Panc1 (cell line): ENCODE measurements around the gene HSPB2. TPM values are rescaled to one million over a fixed set of nuclear protein-coding genes. Genes with fewer than 3 reads are reported as not detected.

Source experiments
- ATAC-seq: fragments of 200-7000 bp; cut with Tn5 transposase; 2 replicates; pipeline ENCODE4 v1.9.1; 2020; ENCODE audit warnings: mild to moderate bottlenecking, moderate library complexity
- BruUV-seq: library from RNA; stranded (reverse); fragments of 400-500 nt; replicated peaks from 2 replicates; lab custom pipeline; 2021; lab: Mats Ljungman, UMichigan
- CTCF ChIA-PET: fragments of 300-600 bp; sonication (Branson Sonifier 250); formaldehyde crosslinking; loops from one replicate; lab custom pipeline; 2022; ENCODE audit warnings: antibody characterized with exemption; lab: Charles Lee
- POLR2A ChIA-PET: fragments of 300-600 bp; sonication (Branson Sonifier 250); formaldehyde crosslinking; loops from one replicate; lab custom pipeline; 2022; ENCODE audit warnings: antibody characterized with exemption; lab: Charles Lee
- DNase-seq: peaks from one replicate; pipeline ENCODE4 v3.0.0-alpha.2; 2010; ENCODE audit warnings: low read depth, low spot score
- H3K27ac ChIP-seq: 2 replicates; pipeline ENCODE4 v1.5.1; 2011; ENCODE audit warnings: mild to moderate bottlenecking, low read length, inconsistent platforms
- H3K27me3 ChIP-seq: fragments of 200-500 bp; sonication (Bioruptor generic); 2 replicates; pipeline ENCODE4 v1.6.0; 2014; ENCODE audit warnings: low read length, inconsistent platforms; ENCODE audit not compliant: control insufficient read depth, insufficient read depth
- H3K36me3 ChIP-seq: fragments of 200-500 bp; sonication (Bioruptor generic); 2 replicates; pipeline ENCODE4 v1.5.1; 2014; ENCODE audit warnings: inconsistent platforms, mild to moderate bottlenecking, low read length, moderate library complexity; ENCODE audit not compliant: control insufficient read depth, insufficient read depth
- H3K4me1 ChIP-seq: 2 replicates; pipeline ENCODE4 v1.5.1; 2011; ENCODE audit warnings: inconsistent platforms, mild to moderate bottlenecking, low read length, moderate library complexity; ENCODE audit not compliant: control insufficient read depth, insufficient read depth
- H3K4me3 ChIP-seq, 2 experiments: 2 replicates each; pipeline ENCODE4 v1.5.1; 2011 to 2012; ENCODE audit warnings: low read depth in 2 of 2, low read length in 2 of 2, mild to moderate bottlenecking in 2 of 2, inconsistent platforms in 1 of 2, moderate library complexity in 1 of 2
- H3K9me3 ChIP-seq: fragments of 200-500 bp; sonication (Bioruptor generic); 2 replicates; pipeline ENCODE4 v1.5.1; 2014; ENCODE audit warnings: low read depth, mild to moderate bottlenecking, inconsistent platforms, low read length, moderate library complexity; ENCODE audit not compliant: control insufficient read depth, insufficient read depth
- CTCF ChIP-seq: fragments of 450-650 bp; IDR thresholded peaks from 2 replicates; pipeline ENCODE4 v1.5.1; 2017; ENCODE audit warnings: mild to moderate bottlenecking
- POLR2AphosphoS5 ChIP-seq: IDR thresholded peaks from 2 replicates; pipeline ENCODE4 v1.6.1; 2012; ENCODE audit warnings: mild to moderate bottlenecking, low read depth, low read length, moderate library complexity
- REST ChIP-seq, 2 experiments: IDR thresholded peaks; 2 replicates each; pipeline ENCODE4 v1.6.1; 2011 to 2012; ENCODE audit warnings: low read depth in 2 of 2, control low read depth in 1 of 2, low read length in 1 of 2, mild to moderate bottlenecking in 1 of 2, moderate library complexity in 1 of 2; ENCODE audit not compliant: insufficient read depth in 1 of 2
- SIN3A ChIP-seq: IDR thresholded peaks from 2 replicates; pipeline ENCODE4 v1.6.1; 2012; ENCODE audit warnings: low read depth, mild to moderate bottlenecking, low read length, moderate library complexity, borderline replicate concordance; ENCODE audit not compliant: insufficient read depth
- TCF7L2 ChIP-seq: IDR thresholded peaks from 2 replicates; pipeline ENCODE4 v1.6.1; 2011; ENCODE audit warnings: mild to moderate bottlenecking, low read depth, low read length, inconsistent platforms
- in situ Hi-C: cut with HindIII; loops from 2 replicates; pipeline ENCODE4 v1.10.0; 2016; ENCODE audit warnings: low sequenced_read_pairs, low pct_unique_long_range_greater_than_20kb
- intact Hi-C: fragments of 100-400 bp; cut with micrococcal nuclease; formaldehyde crosslinking; loops from one replicate; pipeline ENCODE4 v1.10.0; 2022; ENCODE audit not compliant: unreplicated experiment
- total RNA-seq: library from RNA; stranded (reverse); gene quantifications from one replicate; pipeline ENCODE4 v1.2.1, GENCODE V29; 2021; ENCODE audit not compliant: unreplicated experiment

The HSPB2 gene
- total RNA-seq, 1 experiment from 2014 or later: not detected

GRCh38 chr11:111923951-111924350 lies 11.4 kb downstream of the HSPB2 start:
- TF ChIP-seq CTCF (no peak), SIN3A (no peak), TCF7L2 (no peak), POLR2AphosphoS5 (no peak)
- intact Hi-C loops: no loop called here
- in situ Hi-C loops: no loop called here
- ATAC-seq (no peak), DNase-seq (no peak)
- Histone ChIP-seq H3K27ac (no peak overlapping the region; the same call in 1 of the 2 replicates), H3K9me3 (no peaks in the 10 kb centered on the region), H3K36me3 (no peaks in the 10 kb centered on the region), H3K4me1 (peaks cover 15% of the 10 kb centered on the region; the same call in 1 of the 2 replicates), H3K4me3 (no peak overlapping the region), H3K27me3 (no peaks in the 10 kb centered on the region)
- BruUV-seq: no TSS peak
- POLR2A ChIA-PET: no interaction called here
- CTCF ChIA-PET: no interaction called here

GRCh38 chr11:111925953-111926352 lies 13.4 kb downstream of the HSPB2 start:
- H3K36me3 ChIP-seq: no peaks in the 10 kb centered on the region
- H3K27me3 ChIP-seq: no peaks in the 10 kb centered on the region
- CTCF ChIA-PET: no interaction called here
- in situ Hi-C loops (no loop called here), intact Hi-C loops (no loop called here)
- DNase-seq: no peak
- H3K27ac ChIP-seq: peak overlapping the region; percentile 96
- no TSS peak for BruUV-seq
- H3K9me3 ChIP-seq: no peaks in the 10 kb centered on the region
- H3K4me1 ChIP-seq: peaks cover 15% of the 10 kb centered on the region; the same call in 1 of the 2 replicates
- peak overlapping the region in 1 of 2 experiments; percentile 67; a peak in 3 of 4 replicates for H3K4me3 ChIP-seq
- ATAC-seq: no peak
- POLR2A ChIA-PET: no interaction called here
- TF ChIP-seq POLR2AphosphoS5 (no peak), CTCF (no peak), SIN3A (no peak), TCF7L2 (no peak), REST (IDR thresholded peaks at IDR 0.05; ENCODE audit: insufficient read depth in 1 of 2, low read depth in 2 of 2, low read length in 1 of 2) (no peak)
